OCI-LY3 (cell line): ENCODE data around the gene GFPT2.

ENCODE experiments used
- CTCF ChIP-seq: fragments of 200-600, 300-600 bp; sonication (generic); IDR thresholded peaks from 2 replicates; pipeline ENCODE4 v1.5.1; 2014; ENCODE audit warnings: antibody characterized with exemption, low read length, low read depth
- EZH2phosphoT487 ChIP-seq: fragments of 200-600 bp; shearing (Covaris generic); IDR thresholded peaks from 2 replicates; pipeline ENCODE4 v1.6.1; 2018; ENCODE audit warnings: antibody characterized with exemption, mixed run types, low read depth

GRCh38 chr5:180331647-180331950 is 21.5 kb downstream of the GFPT2 start:
- TF ChIP-seq CTCF (no peak), EZH2phosphoT487 (no peak)
